Measurements from ENCODE around the gene LDLRAD3.

- no peak for TF ChIP-seq POLR2A (IDR thresholded peaks at IDR 0.05)
- no peak for TF ChIP-seq CTCF (IDR thresholded peaks at IDR 0.05)
- no peak for TF ChIP-seq EP300 (IDR thresholded peaks at IDR 0.05; ENCODE audit: low read depth)
Measured at GRCh38 chr11:36019005-36019596, 75.2 kb downstream of the LDLRAD3 start.
